ENCODE measurements around the gene TSPAN3. TPM values are rescaled to one million over a fixed set of nuclear protein-coding genes. Genes with fewer than 3 reads are reported as not detected.

TSPAN3 gene
- total RNA-seq, 4 donors from 2014 or later, result 218 to 1,125 (median 697) TPM

GRCh38 chr15:77035999-77036471 is 34.9 kb downstream of the TSPAN3 start:
- no peak for TF ChIP-seq CTCF (IDR thresholded peaks at IDR 0.05)
- DNase-seq (ENCODE audit: low spot score) (no peak), ATAC-seq (ENCODE audit: low FRiP score) (no peak)

GRCh38 chr15:77035584-77035983 is 35.3 kb downstream of the TSPAN3 start:
- ATAC-seq (ENCODE audit: low FRiP score) (no peak), DNase-seq (ENCODE audit: low spot score) (no peak)
- no peak for TF ChIP-seq CTCF (IDR thresholded peaks at IDR 0.05)

DNA sequence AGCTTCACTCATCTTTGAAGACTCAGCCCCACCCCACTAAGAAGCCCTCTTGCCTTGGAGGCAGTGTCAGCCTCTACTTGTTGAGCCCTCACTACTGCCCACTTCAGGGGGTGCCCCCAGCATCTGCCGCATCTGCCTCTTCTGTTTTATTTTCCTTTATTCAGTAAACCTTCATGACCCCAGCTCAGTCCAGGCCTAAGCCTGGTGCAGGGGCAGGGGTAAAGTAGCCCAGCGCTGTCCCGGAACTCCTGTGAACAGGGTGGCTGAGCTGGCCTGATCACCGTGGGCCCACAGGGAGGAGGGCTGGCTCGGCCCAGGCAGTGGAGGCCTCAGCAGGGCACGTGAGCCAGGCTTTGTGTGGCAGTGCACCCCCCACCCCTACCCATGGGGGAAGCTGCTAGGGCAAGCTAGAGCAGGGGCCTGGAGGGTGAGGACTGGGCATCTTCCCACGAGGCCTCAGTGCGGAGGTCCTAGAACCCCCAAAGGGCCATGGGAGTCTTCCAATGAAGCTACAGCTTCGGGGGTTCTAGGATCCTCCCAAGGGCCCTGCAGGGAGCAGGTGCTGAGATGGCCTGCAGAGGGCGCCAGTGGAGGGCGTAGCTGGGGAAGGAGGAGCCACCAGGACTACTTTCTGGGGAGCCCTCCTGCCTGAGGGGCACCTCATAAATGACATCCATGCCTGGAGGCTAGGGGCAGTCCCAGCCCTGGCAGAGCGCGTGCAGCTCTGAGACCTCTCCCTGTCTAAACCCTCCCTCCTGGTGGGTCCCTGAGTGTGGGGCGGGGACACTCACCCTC is 36.0 kb downstream of the TSPAN3 start:
- TF ChIP-seq CTCF (IDR thresholded peaks at IDR 0.05), result no peak
- DNase-seq (ENCODE audit: low spot score), result no peak
- no peak for ATAC-seq (ENCODE audit: low FRiP score)

- TF ChIP-seq CTCF (IDR thresholded peaks at IDR 0.05), result no peak
- DNase-seq (ENCODE audit: low spot score), result no peak
- no peak for ATAC-seq (ENCODE audit: low FRiP score)
These were observed 36.9 kb downstream of the TSPAN3 start for GRCh38 chr15:77033729-77034671.

DNA sequence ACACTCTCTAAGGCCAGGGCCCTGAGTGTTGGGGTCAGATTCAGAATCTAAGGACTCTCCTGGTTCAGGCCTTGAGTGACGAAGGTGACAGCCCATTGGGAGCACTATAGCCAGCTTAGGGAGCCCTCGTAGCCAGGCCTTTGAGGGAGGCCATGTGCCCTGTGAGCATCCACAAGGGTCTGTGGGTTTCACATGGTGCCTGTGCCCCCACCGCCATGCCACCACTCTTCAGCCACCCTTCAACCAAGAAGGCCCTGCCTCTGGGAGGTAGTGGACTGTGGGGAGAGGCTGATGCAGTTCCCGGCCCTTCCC is 37.5 kb downstream of the TSPAN3 start:
- no peak for ATAC-seq (ENCODE audit: low FRiP score)
- TF ChIP-seq CTCF (IDR thresholded peaks at IDR 0.05), result no peak
- DNase-seq (ENCODE audit: low spot score), result no peak

- DNase-seq (ENCODE audit: low spot score) (no peak), ATAC-seq (ENCODE audit: low FRiP score) (no peak)
- TF ChIP-seq CTCF (IDR thresholded peaks at IDR 0.05), result no peak
These were observed 38.1 kb downstream of the TSPAN3 start for GRCh38 chr15:77032647-77033416.

Data from omental fat pad (tissue), 4 donors.